Testis (tissue), 2 donors: ENCODE measurements around the gene SRBD1.

Source experiments
- POLR2A ChIP-seq: fragments of 450-650 bp; IDR thresholded peaks from one replicate; pipeline ENCODE4 v1.6.1; 2017; ENCODE audit warnings: antibody characterized with exemption, mild to moderate bottlenecking, moderate library complexity
- TF ChIP-seq, protein P1 (sequence below), 3 experiments: fragments of 450-650 bp in 2 of 3; fragments of 200-600 bp in 1 of 3; sonication (generic) in 1 of 3; IDR thresholded peaks; one replicate each; pipeline ENCODE4 v1.5.1; 2016 to 2019; ENCODE audit warnings: antibody characterized with exemption in 3 of 3, mild to moderate bottlenecking in 2 of 3, moderate library complexity in 1 of 3

GRCh38 chr2:45626387-45627221, 15.5 kb upstream of the SRBD1 start:
- TF ChIP-seq POLR2A, result no peak
- TF ChIP-seq, protein P1, sequence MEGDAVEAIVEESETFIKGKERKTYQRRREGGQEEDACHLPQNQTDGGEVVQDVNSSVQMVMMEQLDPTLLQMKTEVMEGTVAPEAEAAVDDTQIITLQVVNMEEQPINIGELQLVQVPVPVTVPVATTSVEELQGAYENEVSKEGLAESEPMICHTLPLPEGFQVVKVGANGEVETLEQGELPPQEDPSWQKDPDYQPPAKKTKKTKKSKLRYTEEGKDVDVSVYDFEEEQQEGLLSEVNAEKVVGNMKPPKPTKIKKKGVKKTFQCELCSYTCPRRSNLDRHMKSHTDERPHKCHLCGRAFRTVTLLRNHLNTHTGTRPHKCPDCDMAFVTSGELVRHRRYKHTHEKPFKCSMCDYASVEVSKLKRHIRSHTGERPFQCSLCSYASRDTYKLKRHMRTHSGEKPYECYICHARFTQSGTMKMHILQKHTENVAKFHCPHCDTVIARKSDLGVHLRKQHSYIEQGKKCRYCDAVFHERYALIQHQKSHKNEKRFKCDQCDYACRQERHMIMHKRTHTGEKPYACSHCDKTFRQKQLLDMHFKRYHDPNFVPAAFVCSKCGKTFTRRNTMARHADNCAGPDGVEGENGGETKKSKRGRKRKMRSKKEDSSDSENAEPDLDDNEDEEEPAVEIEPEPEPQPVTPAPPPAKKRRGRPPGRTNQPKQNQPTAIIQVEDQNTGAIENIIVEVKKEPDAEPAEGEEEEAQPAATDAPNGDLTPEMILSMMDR (IDR thresholded peaks at IDR 0.05), result no peak
